IMR-90 (cell line): Measurements from ENCODE around the gene MTMR1. TPM values are rescaled to one million over a fixed set of nuclear protein-coding genes. Genes with fewer than 3 reads are reported as not detected.

ENCODE experiments used
- ATAC-seq: fragments of 200-7000 bp; cut with Tn5 transposase; 2 replicates; pipeline ENCODE4 v1.9.1; 2020; ENCODE audit warnings: low read depth, mild to moderate bottlenecking, moderate library complexity
- BruUV-seq: library from RNA; stranded (reverse); fragments of 400-500 nt; replicated peaks from 2 replicates; lab custom pipeline; 2021; lab: Mats Ljungman, UMichigan
- CTCF ChIA-PET: fragments of 300-600 bp; formaldehyde crosslinking; extraction: SDS; loops from one replicate; lab custom pipeline; 2021; ENCODE audit warnings: antibody characterized with exemption; lab: Yijun Ruan, JAX
- POLR2A ChIA-PET: fragments of 300-600 bp; sonication (Branson Sonifier 250); formaldehyde crosslinking; loops from one replicate; lab custom pipeline; 2022; ENCODE audit warnings: antibody characterized with exemption; ENCODE audit not compliant: unreplicated experiment; lab: Charles Lee
- DNase-seq: peaks from one replicate; pipeline ENCODE4 v3.0.0; 2013
- H2AFZ ChIP-seq: replicated peaks from 2 replicates; pipeline ENCODE3; 2013; ENCODE audit warnings: low read length, mild to moderate bottlenecking; ENCODE audit not compliant: poor library complexity
- H2AK5ac ChIP-seq: 2 replicates; pipeline ENCODE4 v1.6.1; 2013; ENCODE audit warnings: low read depth, low read length, inconsistent platforms
- H2AK9ac ChIP-seq: replicated peaks from 2 replicates; pipeline ENCODE3; 2013; ENCODE audit warnings: mild to moderate bottlenecking, low read depth, low read length, moderate library complexity; ENCODE audit not compliant: poor library complexity
- H2BK120ac ChIP-seq: 2 replicates; pipeline ENCODE4 v1.6.1; 2013; ENCODE audit warnings: low read depth, low read length, inconsistent platforms
- H2BK15ac ChIP-seq: 3 replicates; pipeline ENCODE4 v1.6.1; 2013; ENCODE audit warnings: low read depth, low read length, inconsistent platforms
- H2BK20ac ChIP-seq: 2 replicates; pipeline ENCODE4 v1.6.1; 2013; ENCODE audit warnings: low read depth, mild to moderate bottlenecking, inconsistent platforms, low read length, moderate library complexity
- H2BK5ac ChIP-seq: 2 replicates; pipeline ENCODE4 v1.6.1; 2013; ENCODE audit warnings: mild to moderate bottlenecking, low read depth, low read length, inconsistent platforms; ENCODE audit not compliant: poor library complexity, severe bottlenecking
- H3K14ac ChIP-seq: replicated peaks from 2 replicates; pipeline ENCODE4 v1.6.1; 2013; ENCODE audit warnings: low read depth, low read length, inconsistent platforms
- H3K18ac ChIP-seq: 2 replicates; pipeline ENCODE4 v1.6.1; 2013; ENCODE audit warnings: low read depth, low read length, control low read depth
- H3K23ac ChIP-seq: 2 replicates; pipeline ENCODE4 v1.6.1; 2013; ENCODE audit warnings: low read depth, low read length, inconsistent platforms
- H3K27ac ChIP-seq: 2 replicates; pipeline ENCODE4 v1.5.1; 2013; ENCODE audit warnings: mild to moderate bottlenecking, control low read depth, low read length; ENCODE audit not compliant: insufficient read depth
- H3K27me3 ChIP-seq: 2 replicates; pipeline ENCODE4 v1.6.1; 2013; ENCODE audit warnings: low read length; ENCODE audit not compliant: control insufficient read depth, insufficient read depth
- H3K36me3 ChIP-seq: 2 replicates; pipeline ENCODE4 v1.6.1; 2013; ENCODE audit warnings: low read length, mixed read lengths; ENCODE audit not compliant: control insufficient read depth, insufficient read depth
- H3K4ac ChIP-seq: 2 replicates; pipeline ENCODE4 v1.6.1; 2013; ENCODE audit warnings: low read depth, low read length, inconsistent platforms
- H3K4me1 ChIP-seq: 2 replicates; pipeline ENCODE4 v1.6.1; 2013; ENCODE audit warnings: low read length, mixed read lengths; ENCODE audit not compliant: control insufficient read depth, insufficient read depth
- H3K4me2 ChIP-seq: 2 replicates; pipeline ENCODE4 v1.6.1; 2013; ENCODE audit warnings: low read depth, mild to moderate bottlenecking, control low read depth, low read length, moderate library complexity
- H3K4me3 ChIP-seq: 2 replicates; pipeline ENCODE4 v1.5.1; 2013; ENCODE audit warnings: low read depth, mild to moderate bottlenecking, control low read depth, low read length, moderate library complexity; ENCODE audit not compliant: insufficient read depth
- H3K56ac ChIP-seq: 2 replicates; pipeline ENCODE4 v1.6.1; 2013; ENCODE audit warnings: low read length, inconsistent platforms; ENCODE audit not compliant: insufficient read depth; ENCODE audit errors: extremely low read depth
- H3K79me1 ChIP-seq, 2 experiments: 2 replicates each; pipeline ENCODE4 v1.6.1; 2013; ENCODE audit warnings: low read length in 2 of 2, inconsistent platforms in 1 of 2, low read depth in 1 of 2
- H3K9ac ChIP-seq: 2 replicates; pipeline ENCODE4 v1.6.1; 2013; ENCODE audit warnings: low read depth, low read length, control low read depth
- H3K9me1 ChIP-seq: 2 replicates; pipeline ENCODE4 v1.6.1; 2013; ENCODE audit warnings: low read length, inconsistent platforms; ENCODE audit not compliant: insufficient read depth
- H3K9me3 ChIP-seq: 2 replicates; pipeline ENCODE4 v1.6.1; 2013; ENCODE audit warnings: low read length; ENCODE audit not compliant: control insufficient read depth, insufficient read depth
- H4K20me1 ChIP-seq: 2 replicates; pipeline ENCODE4 v1.6.1; 2013; ENCODE audit warnings: low read length, inconsistent platforms; ENCODE audit not compliant: insufficient read depth
- H4K5ac ChIP-seq: 2 replicates; pipeline ENCODE4 v1.6.1; 2013; ENCODE audit warnings: mild to moderate bottlenecking, low read depth, low read length, control low read depth
- H4K8ac ChIP-seq, 2 experiments: 2 replicates each; pipeline ENCODE4 v1.6.1; 2013; ENCODE audit warnings: low read depth in 2 of 2, low read length in 2 of 2, control low read depth in 1 of 2, inconsistent platforms in 1 of 2
- H4K91ac ChIP-seq: 2 replicates; pipeline ENCODE4 v1.6.1; 2013; ENCODE audit warnings: low read depth, low read length, inconsistent platforms; ENCODE audit not compliant: insufficient read depth
- BHLHE40 ChIP-seq: fragments of 150-350 bp; IDR thresholded peaks from 2 replicates; pipeline ENCODE4 v1.6.1; 2016; ENCODE audit warnings: mild to moderate bottlenecking, low read depth, low read length
- CEBPB ChIP-seq: IDR thresholded peaks from 2 replicates; pipeline ENCODE4 v1.6.1; 2012; ENCODE audit warnings: low read depth, low read length, improper control_type of control experiment
- CHD1 ChIP-seq: IDR thresholded peaks from 2 replicates; pipeline ENCODE4 v1.6.1; 2012; ENCODE audit warnings: low read depth, low read length, improper control_type of control experiment
- ELK1 ChIP-seq: fragments of 150-350 bp; IDR thresholded peaks from 2 replicates; pipeline ENCODE4 v1.6.1; 2016; ENCODE audit warnings: low read depth, mild to moderate bottlenecking, low read length, moderate library complexity, borderline replicate concordance
- FOS ChIP-seq: fragments of 150-350 bp; IDR thresholded peaks from 2 replicates; pipeline ENCODE4 v1.6.1; 2016; ENCODE audit warnings: low read depth, low read length
- MAFK ChIP-seq: IDR thresholded peaks from 2 replicates; pipeline ENCODE4 v1.6.1; 2012; ENCODE audit warnings: low read depth, low read length, improper control_type of control experiment
- MAZ ChIP-seq: IDR thresholded peaks from 2 replicates; pipeline ENCODE4 v1.6.1; 2012; ENCODE audit warnings: low read depth, mild to moderate bottlenecking, low read length, improper control_type of control experiment, moderate library complexity, borderline replicate concordance
- MXI1 ChIP-seq: IDR thresholded peaks from 2 replicates; pipeline ENCODE4 v1.6.1; 2012; ENCODE audit warnings: low read depth, mild to moderate bottlenecking, low read length, moderate library complexity, borderline replicate concordance
- NFE2L2 ChIP-seq: fragments of 150-350 bp; IDR thresholded peaks from 2 replicates; pipeline ENCODE4 v1.6.1; 2016; ENCODE audit warnings: low read depth, mild to moderate bottlenecking, low read length
- POLR2A ChIP-seq: IDR thresholded peaks from 2 replicates; pipeline ENCODE4 v1.6.1; 2012; ENCODE audit warnings: mild to moderate bottlenecking, low read depth, low read length
- RAD21 ChIP-seq: IDR thresholded peaks from 2 replicates; pipeline ENCODE4 v1.6.1; 2012; ENCODE audit warnings: low read length, improper control_type of control experiment
- RCOR1 ChIP-seq: IDR thresholded peaks from 2 replicates; pipeline ENCODE4 v1.6.1; 2012; ENCODE audit warnings: mild to moderate bottlenecking, low read length, improper control_type of control experiment; ENCODE audit not compliant: insufficient replicate concordance
- RFX5 ChIP-seq: IDR thresholded peaks from 2 replicates; pipeline ENCODE4 v1.8.0; 2012; ENCODE audit warnings: low read depth, mild to moderate bottlenecking, low read length, moderate library complexity
- SMC3 ChIP-seq: fragments of 150-350 bp; IDR thresholded peaks from 2 replicates; pipeline ENCODE4 v1.6.1; 2016; ENCODE audit warnings: low read depth, mild to moderate bottlenecking, antibody characterized with exemption, low read length, moderate library complexity
- USF2 ChIP-seq: fragments of 150-350 bp; IDR thresholded peaks from 2 replicates; pipeline ENCODE4 v1.6.1; 2017; ENCODE audit warnings: mild to moderate bottlenecking, antibody characterized with exemption, low read length, low read depth
- WGBS, 2 experiments: methylation state at CpG; one replicate each; pipeline versions ENCODE4 v1.1.5 to v1.1.7; 2013; ENCODE audit warnings: missing lambda C conversion rate in 2 of 2; ENCODE audit not compliant: insufficient read length in 1 of 2; ENCODE audit errors: extremely low coverage in 2 of 2; 5-methylcytosine and 5-hydroxymethylcytosine counted together
- dilution Hi-C: fragments of 300-500 bp; cut with HindIII; formaldehyde crosslinking; loops from one replicate; pipeline ENCODE4 v1.14.3; 2018; ENCODE audit warnings: low sequenced_read_pairs; ENCODE audit not compliant: unreplicated experiment
- in situ Hi-C: fragments of 300-500 bp; cut with MboI; formaldehyde crosslinking; loops from 3 replicates; pipeline ENCODE4 v1.14.3; 2019; ENCODE audit warnings: low sequenced_read_pairs, inconsistent platforms, mixed read lengths
- intact Hi-C: fragments of 100-400 bp; cut with micrococcal nuclease; formaldehyde crosslinking; loops from 2 replicates; pipeline ENCODE4 v1.10.0; 2022
- polyA plus RNA-seq, 3 experiments: library from polyadenylated mRNA; depleted of rRNA; stranded (reverse); fragments of >200 nt; gene quantifications; 2 replicates each; pipeline ENCODE4 v1.2.3, GENCODE V29; 2012; ENCODE audit warnings: low replicate concordance in 1 of 3
- total RNA-seq: library from RNA; depleted of rRNA; stranded (reverse); fragments of >200 nt; gene quantifications from 2 replicates; pipeline ENCODE4 v1.2.3, GENCODE V29; 2012

The MTMR1 gene
- total and polyA plus RNA-seq, 2 of the 4 experiments (the other 2 are of a cell fraction): 19.0 to 28.8 TPM

GRCh38 chrX:150772150-150772970 lies 79.2 kb downstream of the MTMR1 start:
- Histone ChIP-seq H2BK120ac (no peak overlapping the region), H3K4me1 (peaks cover 3% of the 10 kb centered on the region), H4K91ac (no peak overlapping the region), H4K8ac (no peak overlapping the region), H3K4me3 (no peak overlapping the region), H3K27ac (no peak overlapping the region), H3K9me1 (no peaks in the 10 kb centered on the region), H3K9ac (no peak overlapping the region), H2BK5ac (no peak overlapping the region), H3K4ac (no peak overlapping the region), H4K5ac (no peak overlapping the region), H3K4me2 (no peak overlapping the region), H3K27me3 (no peaks in the 10 kb centered on the region), H2BK20ac (no peak overlapping the region), H2AFZ (no peak overlapping the region), H3K56ac (no peak overlapping the region), H2BK15ac (no peak overlapping the region), H3K9me3 (no peaks in the 10 kb centered on the region; the same call in 1 of the 2 replicates), H4K20me1 (no peaks in the 10 kb centered on the region), H3K79me1 (no peaks in the 10 kb centered on the region), H2AK9ac (peak overlapping the region; percentile 9), H3K36me3 (no peaks in the 10 kb centered on the region; the same call in 1 of the 2 replicates), H3K23ac (no peak overlapping the region), H3K14ac (no peak overlapping the region), H3K18ac (no peak overlapping the region), H2AK5ac (no peak overlapping the region)
- WGBS, 2 experiments: 58% methylated on average over 4 of the region's 26 CpGs; no CpG with 5 or more reads in 1 of the 2 experiments
- CTCF ChIA-PET: interaction anchor here (0.6 to 2.0 kb wide), 6 partner anchors 9 to 320 kb away, joined by 3 to 33 read pairs (median 4); no protein-coding TSS in a partner anchor
- no TSS peak for BruUV-seq
- dilution Hi-C loops (no loop called here), intact Hi-C loops (loop anchor here (1.0 to 5.0 kb wide), 2 partner anchors 215 to 310 kb away; no protein-coding TSS in a partner anchor), in situ Hi-C loops (loop anchor here (5.0 to 10.0 kb wide), 2 partner anchors 212 to 315 kb away; partner anchors contain the start of gene HMGB3)
- POLR2A ChIA-PET: no interaction called here
- peak; percentile 45 for DNase-seq
- ATAC-seq: peak; percentile 81
- TF ChIP-seq CHD1 (no peak), RAD21 (peak; percentile 91), MAFK (no peak), RFX5 (no peak), BHLHE40 (no peak), FOS (no peak), NFE2L2 (no peak), RCOR1 (no peak), MAZ (peak; percentile 38; the same call in 1 of the 2 replicates), ELK1 (no peak), SMC3 (peak; percentile 81), USF2 (no peak), POLR2A (no peak), MXI1 (no peak), CEBPB (no peak)
